ENCODE data around the gene LUZP1.

GRCh38 chr1:23124259-23125026, 44.2 kb downstream of the LUZP1 start:
- TF ChIP-seq CTCF (IDR thresholded peaks at IDR 0.05; ENCODE audit: poor library complexity) (no peak), EZH2phosphoT487 (IDR thresholded peaks at IDR 0.05; ENCODE audit: low read depth, severe bottlenecking, unreplicated experiment) (no peak), EZH2 (IDR thresholded peaks at IDR 0.05; ENCODE audit: borderline replicate concordance) (no peak)
